Amygdala (tissue), 56 donors: ENCODE measurements around the gene TOPORS.

Experiments
- DNase-seq, 56 donors: peaks; one replicate each; lab custom pipeline; 2025; lab: John Stamatoyannopoulos, UW

TOPORS gene

GRCh38 chr9:32518276-32518675, 34.1 kb downstream of the TOPORS start:
- DNase-seq = no peak

DNA sequence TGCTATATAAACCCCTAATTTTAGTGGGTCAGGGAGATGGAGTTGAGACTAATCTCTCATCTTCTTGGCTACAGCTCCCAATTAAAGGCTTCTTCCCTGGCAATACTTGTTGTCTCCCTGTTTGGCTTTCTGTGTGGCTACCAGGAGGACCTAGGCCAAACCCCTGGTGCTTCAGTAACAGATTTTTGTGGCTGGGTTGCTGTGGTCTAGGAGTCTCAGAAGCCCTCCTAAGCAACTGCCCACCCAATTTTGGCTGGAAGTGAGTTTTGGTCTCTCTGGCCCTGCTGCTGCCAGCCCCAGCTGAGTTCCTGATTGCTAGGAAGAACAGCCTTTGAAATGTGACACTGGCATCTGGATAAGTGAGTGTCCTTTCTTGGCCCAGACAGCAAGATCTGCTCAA, 36.1 kb downstream of the TOPORS start:
- DNase-seq = no peak

GRCh38 chr9:32508728-32509127, 43.7 kb downstream of the TOPORS start:
- no peak for DNase-seq

DNA sequence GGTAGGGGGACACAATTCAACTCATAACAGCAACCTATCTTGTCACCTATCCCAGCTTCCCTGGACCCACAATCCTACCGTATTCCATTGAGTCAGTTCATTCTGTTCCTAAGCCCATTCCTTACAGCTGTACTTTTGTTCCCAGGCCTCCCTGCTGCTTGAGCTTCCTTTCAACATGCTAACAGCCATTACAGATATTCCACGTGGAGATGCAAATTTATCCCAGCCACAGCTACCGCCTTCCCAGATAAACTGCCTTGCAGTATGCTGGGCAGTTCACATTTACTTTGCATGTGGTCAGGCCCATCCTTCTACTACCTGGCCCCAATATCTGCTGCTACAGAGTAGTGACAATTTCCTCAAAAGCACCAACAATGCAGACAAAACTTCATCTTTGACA, 49.4 kb downstream of the TOPORS start:
- DNase-seq = no peak

- no peak for DNase-seq
These were observed 49.9 kb downstream of the TOPORS start for GRCh38 chr9:32502464-32502863.

DNA sequence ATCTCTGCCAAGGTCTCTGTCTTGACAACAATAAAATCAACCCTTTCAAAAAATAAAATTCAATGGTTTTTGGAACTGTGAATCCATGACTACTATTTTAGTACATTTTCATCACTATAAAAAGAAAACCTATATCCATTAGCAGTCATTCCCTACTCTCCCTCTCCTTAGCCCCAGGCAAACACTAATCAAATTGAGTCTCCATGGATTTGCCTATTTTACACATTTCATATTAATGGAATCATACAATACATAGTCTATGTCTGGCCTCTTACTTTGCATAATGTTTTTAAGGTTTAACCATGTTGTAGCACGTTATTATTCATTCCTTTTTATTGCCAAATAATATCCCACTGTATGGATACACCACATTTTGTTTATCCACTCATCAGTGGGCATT, 50.5 kb downstream of the TOPORS start:
- no peak for DNase-seq

GRCh38 chr9:32500768-32501167, 51.6 kb downstream of the TOPORS start:
- DNase-seq = no peak

GRCh38 chr9:32497921-32498320, 54.5 kb downstream of the TOPORS start:
- DNase-seq = no peak

DNA sequence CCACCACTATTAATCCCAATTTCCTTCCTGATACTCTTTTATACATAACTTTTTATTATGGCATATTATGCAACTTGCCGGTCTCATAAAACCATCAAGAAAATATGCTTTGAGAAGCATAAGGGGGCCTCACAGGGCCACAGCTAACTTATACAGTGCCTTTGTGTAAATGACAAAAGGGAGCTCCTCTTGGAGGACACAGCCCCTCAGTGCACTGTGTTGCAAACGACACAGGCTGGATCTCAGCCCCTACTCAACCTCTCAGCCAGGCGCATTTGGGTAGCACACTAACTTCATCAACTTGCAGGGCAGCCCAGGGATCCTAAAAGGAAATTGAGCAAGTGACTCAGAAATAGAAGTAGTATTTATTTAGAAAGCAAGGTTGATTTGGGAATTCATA, 61.8 kb downstream of the TOPORS start:
- no peak for DNase-seq
